Neural crest cell (in vitro differentiated cells): ENCODE data around the gene C12orf56. TPM values are rescaled to one million over a fixed set of nuclear protein-coding genes. Genes with fewer than 3 reads are reported as not detected.

Experiments used
- DNase-seq: peaks from one replicate; pipeline ENCODE4 v3.0.0; 2021; ENCODE audit warnings: low read depth, mixed read lengths, low spot score
- H3K27ac Mint-ChIP-seq: one replicate; pipeline ENCODE4 v1.8.0; 2021; ENCODE audit warnings: mild to moderate bottlenecking, mixed read lengths; ENCODE audit not compliant: unreplicated experiment
- H3K27me3 Mint-ChIP-seq: 2 replicates; pipeline ENCODE4 v1.8.0; 2021; ENCODE audit warnings: low read depth, mild to moderate bottlenecking, mixed read lengths
- H3K36me3 Mint-ChIP-seq: 2 replicates; pipeline ENCODE4 v1.8.0; 2021; ENCODE audit warnings: low read depth, mild to moderate bottlenecking, mixed read lengths
- H3K4me1 Mint-ChIP-seq: 2 replicates; pipeline ENCODE4 v1.8.0; 2021; ENCODE audit warnings: mixed read lengths
- H3K4me3 Mint-ChIP-seq: one replicate; pipeline ENCODE4 v1.8.0; 2021; ENCODE audit warnings: mild to moderate bottlenecking, mixed read lengths
- H3K9me3 Mint-ChIP-seq: 2 replicates; pipeline ENCODE4 v1.8.0; 2021; ENCODE audit warnings: mixed read lengths
- CTCF ChIP-seq: fragments of 200-600 bp; sonication (generic); conservative IDR thresholded peaks from 2 replicates; pipeline ENCODE4 v1.5.0; 2021; ENCODE audit warnings: antibody characterized with exemption, mild to moderate bottlenecking
- total RNA-seq: library from RNA; stranded (reverse); gene quantifications from 2 replicates; pipeline ENCODE4 v1.2.1, GENCODE V29; 2021

C12orf56 gene
- total RNA-seq, 1 donor from 2014 or later = 0.51 TPM

- Mint-ChIP-seq H3K9me3 (no peaks in the 10 kb centered on the region), H3K27me3 (no peaks in the 10 kb centered on the region), H3K4me1 (peaks cover 4% of the 10 kb centered on the region), H3K4me3 (no peak overlapping the region), H3K36me3 (no peaks in the 10 kb centered on the region), H3K27ac (no peak overlapping the region)
- TF ChIP-seq CTCF = peak; percentile 52
- DNase-seq = peak; percentile 5
Observed at GRCh38 chr12:64273527-64274403, 116.8 kb downstream of the C12orf56 start.

GRCh38 chr12:64270411-64270810, 120.1 kb downstream of the C12orf56 start:
- no peaks in the 10 kb centered on the region for H3K27me3 Mint-ChIP-seq
- peaks cover 4% of the 10 kb centered on the region for H3K4me1 Mint-ChIP-seq
- no peaks in the 10 kb centered on the region for H3K9me3 Mint-ChIP-seq
- no peak overlapping the region for H3K4me3 Mint-ChIP-seq
- no peak overlapping the region for H3K27ac Mint-ChIP-seq
- no peak for TF ChIP-seq CTCF
- no peak for DNase-seq
- H3K36me3 Mint-ChIP-seq = no peaks in the 10 kb centered on the region

DNA sequence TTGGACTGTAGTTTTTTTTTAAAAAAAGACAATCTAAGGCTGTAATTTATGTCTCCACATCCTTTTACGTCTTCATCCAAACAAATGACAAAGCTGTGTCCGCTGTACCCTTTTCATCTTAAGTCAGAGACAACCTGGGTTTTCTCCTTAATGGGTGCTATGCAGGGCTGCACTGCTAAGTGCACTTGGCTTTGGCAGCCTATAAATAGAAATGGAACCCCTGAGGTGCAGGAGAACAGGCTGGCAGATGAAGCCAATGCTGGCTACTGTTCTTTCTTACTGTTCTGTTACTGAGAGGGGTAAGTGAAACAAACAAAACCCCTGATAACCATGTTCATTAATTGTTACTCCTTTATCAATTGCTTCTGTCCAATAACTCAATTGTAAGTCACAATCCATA, 121.4 kb downstream of the C12orf56 start:
- no peaks in the 10 kb centered on the region for H3K9me3 Mint-ChIP-seq
- no peaks in the 10 kb centered on the region for H3K36me3 Mint-ChIP-seq
- DNase-seq = no peak
- H3K4me1 Mint-ChIP-seq = peaks cover 4% of the 10 kb centered on the region
- no peak overlapping the region for H3K4me3 Mint-ChIP-seq
- TF ChIP-seq CTCF = no peak
- no peaks in the 10 kb centered on the region for H3K27me3 Mint-ChIP-seq
- H3K27ac Mint-ChIP-seq = no peak overlapping the region

GRCh38 chr12:64268409-64268808, 122.1 kb downstream of the C12orf56 start:
- Mint-ChIP-seq H3K9me3 (no peaks in the 10 kb centered on the region), H3K27ac (no peak overlapping the region), H3K36me3 (no peaks in the 10 kb centered on the region), H3K4me3 (no peak overlapping the region), H3K27me3 (no peaks in the 10 kb centered on the region), H3K4me1 (no peaks in the 10 kb centered on the region)
- TF ChIP-seq CTCF = no peak
- DNase-seq = no peak

DNA sequence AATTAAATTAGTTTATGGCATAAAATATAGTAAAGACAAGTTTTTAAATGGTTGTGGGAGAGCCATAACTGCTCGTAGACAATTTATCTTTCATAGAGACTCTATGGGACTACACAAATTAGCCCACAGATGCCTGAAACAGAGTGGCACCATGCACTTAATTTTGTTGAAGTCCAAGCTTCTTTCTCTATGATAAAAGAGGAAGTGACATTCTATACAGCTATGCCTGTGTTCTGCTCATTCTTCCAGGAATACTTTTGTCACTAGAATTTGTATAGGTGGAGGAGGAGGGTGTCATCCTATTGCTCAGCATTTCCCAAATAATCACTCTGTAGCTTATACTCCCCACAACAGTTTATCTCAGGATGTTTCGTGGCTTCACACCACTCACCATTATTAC, 124.7 kb downstream of the C12orf56 start:
- H3K9me3 Mint-ChIP-seq = no peaks in the 10 kb centered on the region
- no peaks in the 10 kb centered on the region for H3K4me1 Mint-ChIP-seq
- TF ChIP-seq CTCF = no peak
- DNase-seq = no peak
- no peak overlapping the region for H3K4me3 Mint-ChIP-seq
- no peak overlapping the region for H3K27ac Mint-ChIP-seq
- no peaks in the 10 kb centered on the region for H3K27me3 Mint-ChIP-seq
- H3K36me3 Mint-ChIP-seq = no peaks in the 10 kb centered on the region
